HG02973 (cell line): ENCODE results near the gene SLC66A1.

Experiments used
- ATAC-seq: cut with Tn5 transposase; IDR thresholded peaks from one replicate; pipeline ENCODE4 v1.9.1; 2021; ENCODE audit warnings: moderate library complexity; ENCODE audit not compliant: unreplicated experiment

Gene SLC66A1

DNA sequence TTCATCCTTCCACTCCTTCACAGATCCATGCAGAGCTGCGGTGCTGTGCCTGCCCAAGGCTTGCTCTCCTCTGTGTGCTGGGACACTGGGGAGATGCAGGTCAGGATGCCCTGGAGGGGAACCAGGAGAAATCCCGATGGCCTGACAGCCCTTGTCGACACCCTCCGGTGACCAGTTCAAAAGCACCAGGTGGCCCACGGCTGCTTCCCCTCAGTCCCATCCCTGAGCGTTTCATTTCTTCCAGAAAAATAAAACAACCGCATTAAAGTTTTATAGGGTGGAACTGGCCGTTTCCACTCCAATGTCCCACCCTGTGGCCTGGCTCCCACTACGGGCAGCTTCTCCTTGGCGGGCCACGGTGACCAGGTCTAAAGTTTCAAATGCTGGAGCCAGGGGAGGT is 48.3 kb downstream of the SLC66A1 start:
- ATAC-seq = no peak

DNA sequence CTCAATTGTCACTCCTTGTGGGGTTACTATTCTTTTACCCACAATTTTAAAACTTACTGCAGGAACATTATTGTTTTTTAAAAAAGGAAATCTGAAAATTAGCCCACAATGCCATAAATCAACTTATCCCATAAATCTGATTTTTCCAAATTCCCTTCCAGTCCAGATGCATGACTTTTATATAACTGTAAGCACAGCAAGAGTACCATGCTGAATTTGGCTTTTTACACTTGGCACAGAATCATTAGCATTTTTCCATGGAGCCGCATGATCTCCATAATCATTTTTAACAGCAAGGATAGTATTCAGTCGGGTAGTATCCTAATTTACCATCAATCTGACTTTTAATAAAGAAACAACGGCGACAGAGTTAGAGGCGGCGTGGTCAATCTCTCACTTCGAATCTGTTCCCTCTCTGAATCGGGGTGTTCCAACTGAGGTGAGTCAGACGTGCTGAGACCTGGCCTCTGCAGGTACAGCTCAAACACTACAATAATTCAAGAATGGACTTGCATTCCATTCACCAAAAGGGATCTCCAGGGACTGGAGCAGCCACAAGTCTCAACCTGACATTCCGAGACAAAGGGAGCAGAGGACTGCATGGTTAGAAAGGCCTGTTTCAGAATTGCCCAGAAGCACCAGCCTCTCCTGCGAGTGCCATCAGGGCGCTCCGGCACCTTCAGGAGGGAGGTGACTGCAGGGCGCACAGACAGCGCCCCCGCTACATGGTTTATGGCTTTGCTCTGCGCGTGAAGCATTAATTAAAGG is 48.9 kb downstream of the SLC66A1 start:
- ATAC-seq = no peak

DNA sequence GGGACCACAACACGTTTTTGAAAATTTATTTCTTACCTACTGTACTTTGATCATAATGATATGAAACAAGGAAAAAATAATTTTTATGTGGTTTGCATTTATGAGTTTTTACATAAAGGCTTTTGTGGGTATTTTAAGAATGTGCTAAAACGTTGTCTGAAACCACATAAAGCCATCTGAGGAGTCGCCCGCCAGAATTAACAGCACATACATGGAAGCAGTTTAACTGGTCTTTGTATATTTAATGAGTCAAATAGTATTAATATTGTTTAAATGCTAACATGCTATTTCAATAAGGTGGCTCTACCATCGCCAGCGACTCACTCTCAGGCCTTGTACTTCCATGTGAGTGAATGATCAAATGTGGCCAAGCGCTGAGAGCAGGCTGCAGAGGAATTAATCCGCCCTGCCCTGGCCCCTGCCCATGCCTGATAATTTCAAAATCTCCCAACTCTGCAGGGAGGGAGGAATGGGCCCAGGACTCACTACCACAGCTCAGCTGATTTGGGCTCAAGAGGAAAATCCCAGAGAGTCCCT is 49.6 kb downstream of the SLC66A1 start:
- ATAC-seq = no peak

DNA sequence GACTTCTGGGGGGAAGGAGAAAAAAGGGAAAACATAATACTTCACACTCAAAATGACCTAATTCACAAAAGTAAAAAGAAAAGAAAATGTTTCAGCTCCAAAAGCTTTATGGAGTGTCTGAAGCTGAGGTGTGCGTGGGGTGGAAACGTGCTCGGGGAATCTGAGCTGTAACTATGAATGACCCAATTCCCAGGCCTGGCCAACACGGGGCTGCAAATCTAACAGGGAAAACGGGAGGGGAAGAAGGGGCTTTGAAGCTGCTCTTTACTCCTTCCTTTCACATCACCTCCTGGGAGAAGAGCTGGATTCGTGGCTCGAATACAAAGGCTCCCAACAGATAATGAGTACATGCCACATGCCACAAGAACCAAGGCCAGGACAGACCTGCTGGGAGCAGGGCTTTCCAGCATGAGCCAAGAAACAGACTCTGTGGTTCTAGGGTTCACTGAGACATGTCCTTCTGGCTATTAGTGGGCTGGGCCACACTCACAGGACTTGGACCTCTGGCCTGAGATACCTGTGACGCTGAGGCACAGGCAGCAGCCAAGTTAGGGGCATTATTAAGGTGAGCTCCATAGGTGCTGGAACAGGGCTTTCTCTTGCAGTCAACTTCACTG is 51.5 kb downstream of the SLC66A1 start:
- no peak for ATAC-seq

DNA sequence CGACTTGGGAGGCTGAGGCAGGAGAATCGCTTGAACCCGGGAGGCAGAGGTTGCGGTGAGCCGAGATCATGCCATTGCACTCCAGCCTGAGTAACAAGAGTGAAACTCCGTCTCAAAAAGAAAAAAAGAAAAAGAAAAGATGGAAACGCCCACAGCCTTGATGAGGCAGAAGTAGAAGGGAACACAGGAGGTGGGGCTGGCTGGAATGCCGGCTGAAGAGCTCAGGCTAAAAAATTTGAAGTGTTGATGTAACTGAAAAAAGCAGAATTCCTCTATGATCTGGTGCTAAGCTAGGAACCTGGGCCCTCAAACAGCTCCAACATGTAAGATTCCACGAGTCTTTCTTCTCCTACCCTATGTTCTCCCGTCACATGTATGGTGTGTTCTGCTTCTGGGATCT is 53.6 kb downstream of the SLC66A1 start:
- no peak for ATAC-seq

DNA sequence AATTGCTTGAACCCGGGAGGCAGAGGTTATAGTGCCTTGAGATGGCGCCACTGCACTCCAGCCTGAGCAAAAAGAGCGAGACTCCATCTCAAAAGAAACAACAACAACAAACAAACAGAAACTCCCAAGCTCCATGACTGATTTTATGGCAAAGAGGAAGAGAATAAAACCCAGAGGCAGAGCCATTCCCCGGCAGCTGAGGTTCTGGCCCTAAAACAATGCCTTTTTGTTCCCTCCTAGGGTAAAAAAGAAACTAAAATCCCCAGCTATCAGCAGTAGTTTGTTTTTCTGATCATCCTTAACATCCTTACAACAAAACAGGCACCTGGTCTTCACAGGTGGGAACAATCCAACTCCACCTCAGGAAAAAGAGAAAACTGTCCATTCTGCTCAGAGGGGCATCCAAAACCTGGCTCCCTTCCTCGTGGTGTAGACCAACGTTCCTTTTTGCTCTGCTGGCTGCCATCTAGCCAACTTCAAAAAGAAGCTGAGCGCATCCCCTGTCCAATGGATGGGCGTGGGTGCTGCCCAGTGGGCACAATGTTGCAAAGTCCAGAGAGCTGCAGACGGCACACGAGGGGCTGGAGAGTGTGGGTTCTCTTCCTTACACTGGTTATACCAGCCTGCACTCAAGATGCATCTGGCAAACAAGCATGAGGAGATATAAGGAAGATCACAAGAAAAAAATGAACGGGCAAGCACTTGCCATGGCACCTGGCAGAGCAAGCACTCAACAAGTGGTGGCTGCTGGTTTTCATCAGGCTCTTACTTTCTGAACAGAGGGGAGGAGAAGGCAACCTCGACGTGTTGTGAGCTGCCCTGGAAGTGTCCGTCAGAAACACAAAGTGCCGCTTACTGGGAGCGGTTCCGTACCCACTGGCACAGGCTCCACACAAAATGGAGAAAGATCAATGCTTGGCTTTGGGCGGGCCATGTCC is 54.7 kb downstream of the SLC66A1 start:
- ATAC-seq = no peak

DNA sequence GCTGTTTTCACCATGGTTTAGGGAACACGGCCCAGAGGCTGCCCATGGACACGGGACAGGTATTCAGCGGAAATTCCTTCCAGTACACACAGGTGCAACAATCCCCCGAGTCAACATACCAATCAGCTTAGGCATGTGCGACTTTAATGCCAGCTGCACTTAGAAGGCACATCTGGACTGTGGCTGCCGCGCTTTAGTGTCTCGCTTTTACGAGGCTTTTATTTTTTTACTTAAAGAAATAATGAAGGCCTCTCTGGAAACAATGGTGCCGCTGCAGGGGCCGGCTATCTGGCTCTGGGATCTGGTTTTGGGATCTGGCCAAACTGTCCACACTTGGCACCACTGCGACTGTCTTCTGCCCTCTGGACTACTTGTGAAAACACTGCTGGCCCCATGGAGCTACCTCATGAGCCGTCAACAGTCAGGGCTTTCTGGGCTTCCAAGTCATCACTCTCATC is 55.5 kb downstream of the SLC66A1 start:
- no peak for ATAC-seq

DNA sequence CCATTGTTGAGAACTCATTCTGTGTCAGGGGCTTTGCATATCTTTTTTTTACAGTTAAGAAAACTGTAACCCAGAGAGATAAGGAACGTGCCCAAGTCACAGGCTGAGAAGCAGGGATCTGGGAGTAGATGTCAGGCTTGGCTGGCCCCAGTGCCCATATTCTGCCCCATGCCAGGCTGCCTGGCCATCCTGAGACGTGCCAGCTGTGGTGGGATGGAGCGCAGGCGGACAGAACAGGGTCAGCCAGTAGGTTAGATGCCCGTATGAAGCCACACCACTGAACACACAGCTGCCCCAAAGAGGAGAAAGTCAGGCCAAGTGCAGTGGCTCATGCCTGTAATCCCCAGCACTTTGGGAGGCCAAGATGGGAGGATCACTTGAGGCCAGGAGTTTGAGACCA is 55.9 kb downstream of the SLC66A1 start:
- no peak for ATAC-seq

DNA sequence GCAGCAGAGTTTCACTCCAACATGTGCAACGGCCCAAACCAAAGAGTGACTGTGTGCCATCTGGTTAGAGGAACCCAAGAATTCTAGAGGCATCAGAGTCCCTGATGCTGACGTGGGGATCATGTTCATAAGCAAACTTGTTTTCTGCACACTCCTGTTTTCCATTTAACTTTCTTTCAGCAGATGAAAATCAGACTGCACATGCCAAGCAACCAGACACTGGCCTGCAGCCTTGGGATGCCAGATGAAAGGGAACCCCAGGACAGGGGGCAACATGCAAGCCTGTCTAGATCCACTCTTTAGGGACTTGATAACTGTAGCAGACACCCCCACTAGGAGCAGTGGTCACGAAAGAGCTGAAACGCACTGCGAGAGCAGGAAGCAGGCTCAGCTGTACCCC is 56.8 kb downstream of the SLC66A1 start:
- ATAC-seq = no peak

DNA sequence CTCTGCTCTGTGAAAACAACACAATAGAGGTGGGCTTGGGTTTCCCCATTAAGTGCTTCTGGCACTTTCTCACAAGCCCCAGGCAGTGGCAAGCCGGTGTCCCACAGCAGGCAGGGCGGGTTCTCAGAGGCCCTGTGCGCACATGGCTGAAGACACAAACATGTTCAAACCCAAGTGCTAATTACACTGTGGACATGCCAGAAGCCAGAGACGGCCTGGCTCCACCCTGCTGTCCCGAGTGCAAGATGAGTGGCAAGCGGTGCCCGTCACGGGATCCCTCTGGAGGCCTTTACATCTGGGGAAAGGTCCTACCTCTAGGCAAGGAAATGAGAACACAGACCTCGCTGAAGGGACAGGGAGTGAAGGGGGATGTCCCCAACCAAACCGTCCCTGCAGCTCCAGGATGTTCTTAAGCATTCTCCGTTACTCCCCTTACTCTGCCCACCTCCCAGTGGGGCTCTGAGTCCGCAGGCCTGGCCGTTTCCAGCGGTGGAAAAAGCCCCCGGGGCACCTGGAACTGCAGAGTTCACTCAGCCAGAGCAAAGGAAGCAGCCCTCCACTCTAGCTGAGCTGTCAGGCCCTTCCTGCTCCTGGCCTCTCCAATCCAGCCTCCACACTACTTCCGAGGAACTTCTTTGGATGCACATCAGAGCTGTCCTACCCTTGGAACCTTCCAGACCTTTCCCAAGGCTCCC is 57.4 kb downstream of the SLC66A1 start:
- no peak for ATAC-seq

DNA sequence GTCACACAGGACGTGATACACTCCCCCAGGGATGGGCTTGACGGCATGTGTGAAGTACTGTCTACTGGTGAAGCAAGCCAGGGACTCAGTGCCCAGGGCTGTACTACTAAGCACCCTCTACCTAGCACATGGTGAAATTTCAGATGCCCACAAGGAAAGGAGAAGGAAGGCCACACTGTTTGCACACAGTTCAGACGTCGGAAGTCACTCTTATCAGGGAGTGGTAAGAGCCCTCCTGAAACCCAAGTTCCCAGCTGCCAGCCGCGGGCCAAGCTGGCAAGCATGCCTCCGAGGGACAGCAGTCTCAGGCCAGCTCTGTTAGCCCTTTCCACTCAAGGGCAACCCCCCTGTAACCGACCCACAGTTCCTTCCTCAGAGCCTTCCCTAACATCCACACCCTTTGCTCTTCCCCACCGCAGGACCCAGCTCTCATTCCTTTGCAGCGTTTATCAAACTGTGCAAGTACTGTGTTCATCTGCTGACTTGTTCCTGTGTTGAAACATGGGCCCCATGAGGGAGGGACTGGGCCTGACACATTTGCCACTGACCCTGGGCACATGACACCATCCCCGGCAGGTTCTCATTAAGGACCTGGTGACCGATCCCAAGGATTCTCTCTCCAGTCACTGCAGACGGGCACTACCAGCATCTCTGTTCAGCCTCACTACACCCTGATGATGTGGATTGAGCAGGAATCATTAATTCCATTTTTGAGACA is 58.5 kb downstream of the SLC66A1 start:
- no peak for ATAC-seq

DNA sequence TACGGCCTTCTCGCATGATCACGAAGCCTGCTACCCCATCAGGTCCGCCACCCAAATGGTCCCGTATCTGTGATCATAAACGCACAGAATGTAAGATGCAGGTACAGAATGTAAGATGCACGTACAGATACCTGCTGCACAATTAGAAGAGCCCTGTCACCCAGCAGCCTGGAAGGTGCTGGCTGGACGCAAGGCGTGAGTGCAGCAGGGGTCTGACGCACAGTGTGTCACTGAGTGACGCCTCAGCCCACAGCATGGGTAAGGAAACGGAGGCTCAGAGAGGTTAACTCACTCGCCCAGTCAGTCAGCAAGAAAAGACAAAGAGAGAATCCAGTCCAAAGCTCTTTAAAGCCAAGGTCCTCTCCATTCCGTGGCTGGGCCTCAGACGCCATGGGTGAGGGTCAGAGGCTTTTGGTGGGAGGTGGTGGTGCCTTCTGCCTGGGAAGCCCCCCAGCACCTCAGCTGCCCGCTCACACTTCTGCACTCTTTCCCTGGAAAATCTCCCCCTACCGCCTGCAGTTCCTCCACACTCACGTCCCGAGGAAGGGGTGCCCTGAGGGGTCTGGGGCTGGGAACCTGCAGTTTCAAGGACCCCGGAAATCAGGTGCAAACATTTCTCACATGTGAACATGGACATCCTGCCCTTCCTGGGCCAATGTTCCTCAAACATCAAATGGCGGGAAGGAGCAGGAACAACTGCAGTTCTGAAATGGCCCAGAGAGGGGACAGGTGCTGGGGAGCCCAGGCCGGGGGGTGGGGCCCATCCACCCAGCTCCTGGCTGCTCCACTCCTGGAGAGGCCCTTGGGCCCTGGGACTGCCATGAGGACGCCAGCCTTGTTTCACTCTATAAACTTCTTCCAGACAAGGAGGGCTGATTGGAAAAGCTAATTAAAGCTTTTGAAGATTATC is 59.4 kb downstream of the SLC66A1 start:
- no peak for ATAC-seq

DNA sequence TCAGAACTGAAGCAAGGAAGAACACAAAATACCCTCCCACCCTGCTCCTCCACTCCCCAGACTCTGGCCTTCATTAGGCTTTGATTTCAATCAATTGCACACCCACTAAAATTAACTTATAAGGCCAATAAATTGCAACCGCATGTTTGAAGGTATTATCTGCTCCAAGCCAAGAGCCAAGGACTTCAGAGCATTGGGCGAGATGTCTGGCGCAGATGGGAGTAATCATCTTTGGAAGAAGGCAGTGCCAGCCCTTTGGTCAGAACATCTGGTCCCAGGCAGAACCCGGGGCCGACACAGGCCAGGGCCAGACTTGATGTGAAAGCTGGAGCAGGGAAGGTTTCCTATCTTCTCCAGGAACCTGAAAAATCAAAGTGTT is 60.0 kb downstream of the SLC66A1 start:
- no peak for ATAC-seq

DNA sequence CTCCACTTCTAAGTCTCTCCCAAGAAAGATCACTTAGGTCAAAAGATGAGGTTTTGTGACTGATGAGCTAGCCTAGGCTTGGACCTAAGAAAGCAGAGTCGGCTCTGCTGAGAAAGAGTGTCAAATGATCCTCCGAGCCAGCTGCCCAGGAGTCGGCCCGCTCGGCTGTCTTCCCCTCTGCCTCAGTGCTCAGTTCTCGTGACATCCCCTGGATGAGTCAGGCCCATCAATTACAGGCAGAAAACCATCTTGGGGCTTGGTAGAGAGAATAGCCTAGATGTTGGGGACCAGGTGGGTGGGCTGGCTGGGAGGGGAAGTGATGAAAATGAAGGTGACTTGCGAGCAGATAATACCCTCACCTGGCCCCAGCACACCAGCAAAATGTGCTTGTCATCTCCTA is 60.5 kb downstream of the SLC66A1 start:
- ATAC-seq = no peak

DNA sequence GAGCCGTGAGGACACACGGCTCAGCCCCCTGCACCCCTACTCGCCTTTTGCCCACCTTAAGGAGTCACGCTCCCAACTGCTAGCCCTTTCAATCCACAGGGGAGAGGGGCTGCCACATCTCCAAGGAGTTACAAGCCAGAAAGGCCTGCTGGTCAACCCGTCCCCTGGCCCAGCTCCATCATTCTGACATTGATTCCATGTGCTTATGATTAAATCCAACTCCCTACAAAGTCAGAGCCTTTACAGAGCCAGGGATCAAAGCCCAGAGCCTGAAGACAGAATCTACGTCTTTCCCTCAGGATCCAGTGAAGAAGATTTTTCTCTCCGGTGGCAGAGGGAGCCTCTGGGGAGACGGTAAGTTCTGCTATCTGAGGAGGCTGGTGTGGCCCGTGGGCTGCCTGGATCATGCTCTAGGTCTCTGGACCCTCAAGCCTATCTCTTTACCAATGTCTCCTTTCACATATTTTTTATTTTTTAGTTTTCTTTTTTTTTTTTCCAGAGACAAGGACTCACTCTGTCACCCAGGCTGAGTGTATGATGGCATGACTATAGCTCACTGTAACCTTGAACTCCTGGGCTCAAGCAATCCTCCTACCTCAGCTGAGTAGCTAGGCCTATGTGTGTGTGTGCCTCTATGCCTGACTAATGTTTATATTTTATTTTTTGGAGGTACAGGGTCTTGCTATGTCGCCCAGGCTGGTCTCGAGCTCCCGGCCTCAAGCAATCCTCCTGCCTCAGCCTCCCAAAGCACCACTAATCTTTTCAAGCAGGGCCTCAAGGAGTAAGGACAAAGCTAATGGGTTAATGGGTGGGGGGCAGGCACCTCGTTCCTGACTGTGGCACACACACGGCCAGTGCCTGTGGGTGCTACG is 61.3 kb downstream of the SLC66A1 start:
- no peak for ATAC-seq

DNA sequence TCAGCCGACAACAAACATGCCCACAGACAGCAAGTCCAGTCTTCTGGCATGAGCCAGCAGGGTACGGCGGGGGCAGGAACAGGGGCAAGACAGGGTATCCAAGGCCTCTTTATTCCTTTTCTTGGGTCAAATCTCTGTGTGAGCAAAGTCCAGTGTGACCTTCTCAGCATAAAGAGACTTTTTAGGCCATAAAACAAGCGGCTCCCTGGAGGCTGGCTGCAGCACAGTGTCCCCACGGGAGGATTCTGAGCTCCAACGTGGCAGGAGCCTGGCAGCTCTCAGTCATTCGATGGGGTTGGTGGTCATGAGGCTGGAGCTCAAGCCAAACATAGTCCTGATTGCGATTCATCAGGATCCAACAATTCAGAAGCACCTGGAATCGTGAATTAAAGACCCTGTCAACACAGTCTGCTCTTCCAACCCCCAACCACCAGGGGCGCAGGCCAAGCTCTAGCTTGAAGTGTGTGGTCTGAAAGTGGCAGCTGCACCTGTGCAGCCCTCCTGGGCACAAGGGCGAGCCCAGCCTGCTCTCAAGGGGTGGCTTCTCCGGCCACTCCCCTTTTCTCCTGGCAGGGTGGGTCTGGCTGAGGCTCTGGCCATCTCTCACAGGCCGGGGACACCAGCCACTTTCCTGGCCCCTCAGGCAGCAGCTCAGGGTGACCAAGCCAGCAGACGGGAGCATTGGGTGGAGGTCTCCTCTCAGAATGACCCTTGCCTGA is 62.1 kb downstream of the SLC66A1 start:
- no peak for ATAC-seq

DNA sequence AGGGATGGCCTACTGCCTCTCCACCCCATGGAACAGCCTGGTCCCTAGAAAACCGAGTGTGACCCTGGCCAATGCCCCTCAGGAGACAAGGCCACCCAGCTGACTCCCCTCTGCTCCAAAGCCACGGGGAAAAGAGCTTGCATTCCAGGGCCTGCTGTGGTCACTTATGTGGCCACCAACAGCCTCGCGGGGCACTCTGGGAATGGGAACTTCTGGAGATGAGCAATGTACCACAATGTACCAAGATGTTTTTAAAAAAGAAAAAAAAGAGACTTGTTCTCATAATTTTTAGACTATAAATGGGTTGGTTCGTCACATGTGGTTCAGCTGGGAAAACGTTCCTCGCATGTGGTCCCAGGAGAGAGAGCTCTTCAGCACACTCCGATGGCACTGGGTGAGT is 62.8 kb downstream of the SLC66A1 start:
- no peak for ATAC-seq
